ENCODE results near the gene FFAR4. TPM values are rescaled to one million over a fixed set of nuclear protein-coding genes. Genes with fewer than 3 reads are reported as not detected.
"Not testable (repeated sequence)": the region's sequence is repeated elsewhere in the genome, so short reads cannot be mapped to it uniquely, and the experiment has no call there.

The FFAR4 gene
- total RNA-seq, result not detected

DNA sequence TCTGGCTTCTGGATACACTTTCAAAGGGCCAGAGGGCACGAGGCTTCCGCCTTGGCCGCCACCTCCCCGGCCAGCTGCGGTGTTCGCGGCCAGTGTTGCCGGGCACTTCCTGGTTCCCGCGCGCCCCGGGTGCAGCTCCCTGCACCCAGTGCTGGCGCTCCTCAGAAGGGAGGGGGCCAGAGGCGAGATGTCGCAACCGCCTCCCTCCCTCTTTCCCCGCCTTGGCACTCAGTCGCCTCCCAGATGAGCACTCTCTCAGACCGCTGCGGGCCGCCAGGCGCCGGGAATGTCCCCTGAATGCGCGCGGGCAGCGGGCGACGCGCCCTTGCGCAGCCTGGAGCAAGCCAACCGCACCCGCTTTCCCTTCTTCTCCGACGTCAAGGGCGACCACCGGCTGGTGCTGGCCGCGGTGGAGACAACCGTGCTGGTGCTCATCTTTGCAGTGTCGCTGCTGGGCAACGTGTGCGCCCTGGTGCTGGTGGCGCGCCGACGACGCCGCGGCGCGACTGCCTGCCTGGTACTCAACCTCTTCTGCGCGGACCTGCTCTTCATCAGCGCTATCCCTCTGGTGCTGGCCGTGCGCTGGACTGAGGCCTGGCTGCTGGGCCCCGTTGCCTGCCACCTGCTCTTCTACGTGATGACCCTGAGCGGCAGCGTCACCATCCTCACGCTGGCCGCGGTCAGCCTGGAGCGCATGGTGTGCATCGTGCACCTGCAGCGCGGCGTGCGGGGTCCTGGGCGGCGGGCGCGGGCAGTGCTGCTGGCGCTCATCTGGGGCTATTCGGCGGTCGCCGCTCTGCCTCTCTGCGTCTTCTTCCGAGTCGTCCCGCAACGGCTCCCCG, at the start of gene FFAR4:
Gene FFAR4, plus strand, starts transcription at position 231 of the 842 bp plus-strand sequence. Its CDS starts 56 bp downstream, at position 287.
- Mint-ChIP-seq H3K9me3 (no peaks in the 10 kb centered on the region), H3K27ac (no peak within 1 kb of the TSS), H3K36me3 (no peaks in the 10 kb centered on the region), H3K27me3 (peaks cover 31 to 55% of the 10 kb centered on the region in 2 donors), H3K4me1 (ENCODE audit: low read depth in 2 of 2) (peaks cover 0 to 3% of the 10 kb centered on the region in 2 donors), H3K4me3 (no peak within 1 kb of the TSS)
- ATAC-seq (peak in 1 of 2 donors; percentile 22), DNase-seq (ENCODE audit: low spot score) (no peak)

DNA sequence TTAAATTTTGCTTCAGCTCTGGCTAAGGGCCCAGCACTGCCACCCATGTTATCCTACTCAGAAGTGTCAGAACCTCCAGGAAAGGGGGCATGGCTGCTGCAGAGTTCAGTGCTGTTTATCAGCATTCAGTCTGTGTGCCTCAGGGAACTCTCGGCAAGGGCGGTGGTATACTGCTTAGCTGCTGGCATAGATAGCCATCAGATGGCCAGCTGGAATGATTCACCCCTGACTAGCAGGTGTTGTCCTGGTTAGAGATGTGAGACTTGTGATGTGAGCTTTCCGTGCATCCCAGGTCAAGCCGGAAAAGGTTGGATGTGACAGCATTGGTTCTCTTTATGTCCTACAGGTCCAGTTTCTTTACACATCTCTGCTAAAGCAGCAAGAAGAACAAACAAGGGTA, 47.9 kb upstream of the FFAR4 start:
- H3K4me3 Mint-ChIP-seq, result no peak overlapping the region
- H3K36me3 Mint-ChIP-seq, result peaks cover 10% of the 10 kb centered on the region
- H3K4me1 Mint-ChIP-seq (ENCODE audit: low read depth in 2 of 2), result no peaks in the 10 kb centered on the region
- H3K9me3 Mint-ChIP-seq, result no peaks in the 10 kb centered on the region
- H3K27ac Mint-ChIP-seq, result no peak overlapping the region
- ATAC-seq (peak in 1 of 2 donors; percentile 38), DNase-seq (ENCODE audit: low spot score) (no peak)
- H3K27me3 Mint-ChIP-seq, result no peaks in the 10 kb centered on the region

DNA sequence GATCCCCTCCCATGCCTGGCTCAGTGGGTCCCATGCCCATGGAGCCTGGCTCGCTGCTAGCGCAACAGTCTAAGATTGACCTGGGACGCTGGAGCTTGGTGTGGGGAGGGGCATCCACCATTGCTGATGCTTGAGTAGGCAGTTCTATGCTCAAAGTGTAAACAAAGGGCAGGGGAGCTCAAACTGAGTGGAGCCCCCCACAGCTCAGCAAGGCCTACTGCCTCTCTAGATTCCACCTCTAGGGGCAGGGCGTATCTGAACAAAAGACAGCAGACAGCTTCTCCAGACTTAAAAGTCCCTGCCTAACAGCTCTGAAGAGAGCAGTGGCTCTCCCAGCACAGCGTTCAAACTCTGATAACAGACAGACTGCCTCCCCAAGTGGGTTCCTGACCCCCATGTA, 31.2 kb upstream of the FFAR4 start:
- ATAC-seq (no peak), DNase-seq (ENCODE audit: low spot score) (no peak)
- Mint-ChIP-seq H3K27me3 (peaks cover 22 to 23% of the 10 kb centered on the region in 2 donors), H3K4me3 (no peak overlapping the region), H3K27ac (no peak overlapping the region), H3K4me1 (ENCODE audit: low read depth in 2 of 2) (no peaks in the 10 kb centered on the region), H3K36me3 (no peaks in the 10 kb centered on the region), H3K9me3 (no peaks in the 10 kb centered on the region)

DNA sequence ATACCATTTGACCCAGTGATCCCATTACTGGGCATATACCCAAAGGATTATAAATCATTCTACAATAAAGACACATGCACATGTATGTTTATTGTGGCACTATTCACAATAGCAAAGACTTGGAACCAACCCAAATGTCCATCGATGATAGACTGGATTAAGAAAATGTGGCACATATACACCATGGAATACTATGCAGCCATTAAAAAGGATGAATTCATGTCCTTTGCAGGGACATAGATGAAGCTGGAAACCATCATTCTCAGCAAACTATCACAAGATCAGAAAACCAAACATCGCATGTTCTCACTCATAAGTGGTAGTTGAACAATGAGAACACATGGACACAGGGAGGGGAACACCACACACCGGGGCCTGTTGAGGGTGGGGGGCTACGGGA, 25.6 kb upstream of the FFAR4 start:
- H3K36me3 Mint-ChIP-seq, ATAC-seq: not testable (repeated sequence)

DNA sequence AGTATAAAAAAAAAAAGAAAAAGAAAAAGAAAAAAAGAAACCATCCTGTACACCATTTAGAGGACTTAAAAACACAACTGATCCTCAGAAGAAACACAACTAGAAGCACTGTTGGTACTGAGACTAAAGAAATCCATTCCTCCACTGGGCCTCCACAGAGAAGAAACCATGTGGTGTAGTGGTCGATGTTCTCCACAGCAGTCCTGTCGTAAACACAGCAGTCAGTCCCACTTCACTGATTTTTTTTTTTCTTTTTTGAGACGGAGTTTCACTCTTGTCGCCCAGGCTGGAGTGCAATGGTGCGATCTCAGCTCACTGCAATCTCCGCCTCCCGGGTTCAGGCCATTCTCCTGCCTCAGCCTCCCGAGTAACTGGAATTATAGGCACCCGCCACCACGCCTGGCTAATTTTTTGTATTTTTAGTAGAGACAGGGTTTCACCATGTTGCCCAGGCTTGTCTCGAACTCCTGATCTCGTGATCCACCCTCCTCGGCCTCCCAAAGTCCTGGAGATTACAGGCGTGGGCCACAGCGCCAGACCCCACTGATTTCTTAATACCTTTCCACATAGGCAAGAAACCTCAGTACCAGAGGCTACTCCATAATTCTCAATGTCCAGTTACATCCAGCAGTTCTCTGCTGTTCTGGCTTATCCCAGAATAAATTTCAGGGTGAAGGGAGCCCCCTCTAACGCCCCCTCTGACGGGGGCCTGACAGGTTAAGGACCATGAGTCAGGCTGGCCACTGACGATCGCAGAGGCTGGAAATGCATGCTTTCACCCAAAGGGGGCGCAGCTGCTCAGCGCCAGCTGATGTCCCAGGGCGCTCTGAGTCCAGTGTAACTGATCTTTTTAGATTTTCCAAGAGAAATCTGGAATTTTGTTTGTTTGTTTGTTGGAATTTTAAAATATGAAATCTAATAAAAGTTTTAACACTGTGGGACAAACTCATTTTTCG, 24.8 kb upstream of the FFAR4 start:
- Mint-ChIP-seq H3K27me3 (peaks cover 16 to 21% of the 10 kb centered on the region in 2 donors), H3K27ac (no peak overlapping the region), H3K36me3 (no peaks in the 10 kb centered on the region), H3K4me3 (no peak overlapping the region), H3K4me1 (ENCODE audit: low read depth in 2 of 2) (no peaks in the 10 kb centered on the region), H3K9me3 (no peaks in the 10 kb centered on the region)
- ATAC-seq (peak in 1 of 2 donors; percentile 56), DNase-seq (ENCODE audit: low spot score) (no peak)

More for the DNA sequence above, 25.6 kb upstream of the FFAR4 start:
- H3K27me3 Mint-ChIP-seq, result peaks cover 23 to 28% of the 10 kb centered on the region in 2 donors
- not testable (repeated sequence) for DNase-seq (ENCODE audit: low spot score); H3K4me1 Mint-ChIP-seq (ENCODE audit: low read depth in 2 of 2); H3K9me3 Mint-ChIP-seq; H3K27ac Mint-ChIP-seq; H3K4me3 Mint-ChIP-seq

DNA sequence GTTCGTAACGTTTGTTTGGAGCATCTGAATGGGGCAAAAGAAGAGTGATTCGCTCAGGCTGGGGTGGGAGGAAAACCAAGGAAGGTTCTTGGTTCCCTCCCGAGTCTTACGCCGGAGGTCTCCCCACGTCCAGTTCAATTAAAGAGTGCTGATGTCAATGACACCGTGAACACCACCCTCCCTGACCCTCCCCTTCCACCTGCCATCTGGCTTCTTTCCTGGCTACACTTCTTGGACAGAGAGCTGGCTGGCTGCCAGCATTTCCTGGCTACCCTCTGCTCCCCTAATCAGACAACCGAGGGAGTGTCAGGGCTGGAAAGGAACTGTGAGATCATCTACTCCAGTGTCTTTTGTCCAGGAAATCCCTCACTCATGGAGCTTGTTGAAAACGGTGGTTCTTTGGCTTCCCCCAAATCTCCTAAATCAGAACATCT, 24.1 kb upstream of the FFAR4 start:
- Mint-ChIP-seq H3K36me3 (no peaks in the 10 kb centered on the region), H3K9me3 (no peaks in the 10 kb centered on the region), H3K4me3 (no peak overlapping the region)

DNA sequence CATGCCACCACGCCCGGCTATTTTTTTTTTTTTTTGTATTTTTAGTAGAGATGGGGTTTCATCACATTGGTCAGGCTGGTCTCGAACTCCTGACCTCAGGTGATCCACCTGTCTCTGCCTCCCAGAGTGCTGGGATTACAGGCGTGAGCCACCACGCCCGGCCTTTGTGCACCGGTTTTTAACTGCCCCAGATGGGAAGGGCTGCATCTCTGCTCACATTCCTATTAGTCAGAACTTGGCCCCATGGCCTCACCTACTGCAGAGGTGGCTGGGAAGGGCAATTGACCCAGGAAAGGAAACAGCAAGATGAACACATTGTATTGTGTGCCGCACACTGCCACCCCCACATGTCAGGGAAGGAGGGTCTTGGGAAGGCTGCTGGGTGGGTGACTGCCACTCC, 19.5 kb upstream of the FFAR4 start:
- peaks cover 11 to 17% of the 10 kb centered on the region in 2 donors for H3K27me3 Mint-ChIP-seq
- not testable (repeated sequence) for ATAC-seq; DNase-seq (ENCODE audit: low spot score); H3K36me3 Mint-ChIP-seq; H3K27ac Mint-ChIP-seq; H3K9me3 Mint-ChIP-seq; H3K4me1 Mint-ChIP-seq (ENCODE audit: low read depth in 2 of 2); H3K4me3 Mint-ChIP-seq

More for the DNA sequence above, 24.1 kb upstream of the FFAR4 start:
- DNase-seq (ENCODE audit: low spot score) (no peak), ATAC-seq (no peak)
- peaks cover 17 to 20% of the 10 kb centered on the region in 2 donors for H3K27me3 Mint-ChIP-seq
- no peaks in the 10 kb centered on the region for H3K4me1 Mint-ChIP-seq (ENCODE audit: low read depth in 2 of 2)
- no peak overlapping the region for H3K27ac Mint-ChIP-seq

DNA sequence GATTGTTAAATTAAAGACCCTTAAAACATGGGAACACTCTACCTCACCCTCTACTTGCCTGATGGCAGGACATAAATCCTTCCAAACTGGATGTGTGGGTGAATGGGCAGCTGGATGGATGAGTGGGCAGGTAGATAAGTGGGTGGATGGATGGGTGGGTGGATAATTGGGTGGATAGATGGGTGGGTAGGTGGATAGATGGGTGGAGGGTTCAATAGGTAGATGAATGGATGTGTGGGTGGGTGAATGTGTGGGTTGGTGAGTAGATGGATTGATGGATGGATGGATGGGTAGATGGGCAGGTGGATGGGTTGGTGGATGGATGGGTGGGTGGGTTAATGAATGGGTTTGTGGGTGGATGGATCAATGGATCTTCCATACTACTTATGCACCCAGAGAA, 18.9 kb upstream of the FFAR4 start:
- Mint-ChIP-seq H3K27me3 (peaks cover 11 to 18% of the 10 kb centered on the region in 2 donors), H3K9me3 (no peaks in the 10 kb centered on the region), H3K36me3 (no peaks in the 10 kb centered on the region), H3K27ac (no peak overlapping the region), H3K4me3 (no peak overlapping the region), H3K4me1 (ENCODE audit: low read depth in 2 of 2) (no peaks in the 10 kb centered on the region)
- ATAC-seq, result no peak
- DNase-seq (ENCODE audit: low spot score), result no peak

DNA sequence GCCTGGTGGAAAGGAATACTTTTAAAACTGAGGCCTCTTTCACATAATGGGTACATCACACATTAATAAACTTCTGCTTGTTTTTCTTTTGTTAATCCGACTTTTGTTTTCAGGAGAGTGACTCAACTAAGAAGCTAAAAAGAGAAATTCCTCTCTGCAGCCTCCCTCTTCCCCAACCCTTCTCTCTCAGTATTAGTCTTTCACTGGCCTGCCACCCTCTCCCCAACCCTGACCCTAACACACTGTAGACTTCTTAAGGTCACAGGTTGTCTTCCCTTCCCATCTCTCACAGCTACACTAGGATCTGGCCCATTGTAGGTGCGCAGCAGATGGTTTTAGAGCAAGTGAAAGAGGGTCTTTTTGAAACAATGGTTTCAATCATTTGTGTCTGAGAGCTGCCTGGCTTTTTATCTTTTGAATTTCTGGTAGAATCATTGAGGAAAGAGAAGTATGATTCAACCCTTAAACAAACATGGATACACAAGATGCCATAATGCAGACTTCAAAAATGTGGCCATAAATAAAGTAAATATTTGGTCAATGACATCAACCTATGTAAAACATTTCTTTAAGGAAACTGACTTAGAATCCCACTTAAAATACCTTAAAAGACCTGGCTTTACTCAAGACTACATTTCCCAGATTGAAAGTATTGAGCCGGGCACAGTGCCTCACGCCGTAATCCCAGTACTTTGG, 17.9 kb upstream of the FFAR4 start:
- Mint-ChIP-seq H3K27ac (no peak overlapping the region), H3K4me1 (ENCODE audit: low read depth in 2 of 2) (no peaks in the 10 kb centered on the region), H3K4me3 (no peak overlapping the region), H3K9me3 (no peaks in the 10 kb centered on the region), H3K27me3 (peaks cover 11 to 20% of the 10 kb centered on the region in 2 donors), H3K36me3 (no peaks in the 10 kb centered on the region)
- DNase-seq (ENCODE audit: low spot score) (no peak), ATAC-seq (no peak)

DNA sequence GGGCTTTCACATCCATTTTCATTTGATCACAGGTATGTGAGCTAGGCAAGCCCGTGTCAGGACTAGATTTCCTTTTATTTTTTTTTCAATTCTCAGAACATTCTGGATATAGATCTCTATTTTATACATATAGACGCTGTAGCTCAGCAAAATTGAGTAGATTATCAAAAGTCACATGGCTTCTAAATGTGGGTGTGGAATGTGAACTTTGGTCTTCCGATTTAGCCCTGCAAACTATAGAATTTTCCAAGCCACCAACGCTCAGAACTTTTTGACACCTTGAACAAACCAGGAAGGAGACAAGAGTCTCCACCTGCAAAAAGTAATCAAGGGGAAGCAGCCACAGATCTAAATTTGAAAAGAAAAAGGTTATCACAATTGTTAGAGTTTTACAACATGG, 15.9 kb upstream of the FFAR4 start:
- no peak for DNase-seq (ENCODE audit: low spot score)
- no peaks in the 10 kb centered on the region for H3K9me3 Mint-ChIP-seq
- no peak for ATAC-seq
- H3K27ac Mint-ChIP-seq, result no peak overlapping the region
- H3K36me3 Mint-ChIP-seq, result no peaks in the 10 kb centered on the region
- no peak overlapping the region for H3K4me3 Mint-ChIP-seq
- H3K27me3 Mint-ChIP-seq, result peaks cover 15 to 16% of the 10 kb centered on the region in 2 donors
- H3K4me1 Mint-ChIP-seq (ENCODE audit: low read depth in 2 of 2), result no peaks in the 10 kb centered on the region

DNA sequence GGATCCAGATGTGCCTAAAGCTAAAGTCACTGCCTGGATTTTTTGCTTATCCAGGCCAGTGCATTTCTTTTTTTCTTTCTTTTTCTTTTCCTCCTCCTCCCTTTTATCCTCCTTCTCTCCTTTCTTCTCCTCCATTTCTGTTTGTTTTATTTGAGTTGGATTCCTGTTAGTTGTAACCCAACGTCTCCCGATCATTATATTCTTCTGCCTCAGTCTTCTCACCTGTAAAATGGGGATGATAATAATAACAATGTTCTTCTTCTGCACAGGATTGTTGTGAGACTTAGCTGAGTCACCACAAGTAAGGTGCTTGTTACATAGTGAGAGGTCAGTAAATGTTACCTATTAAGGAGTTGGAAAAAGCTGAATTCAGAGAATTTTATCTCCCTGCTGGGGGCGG, 13.7 kb upstream of the FFAR4 start:
- ATAC-seq, result no peak
- Mint-ChIP-seq H3K4me1 (ENCODE audit: low read depth in 2 of 2) (no peaks in the 10 kb centered on the region), H3K4me3 (no peak overlapping the region), H3K9me3 (no peaks in the 10 kb centered on the region), H3K27ac (no peak overlapping the region), H3K36me3 (no peaks in the 10 kb centered on the region), H3K27me3 (peaks cover 9 to 12% of the 10 kb centered on the region in 2 donors)
- no peak for DNase-seq (ENCODE audit: low spot score)

DNA sequence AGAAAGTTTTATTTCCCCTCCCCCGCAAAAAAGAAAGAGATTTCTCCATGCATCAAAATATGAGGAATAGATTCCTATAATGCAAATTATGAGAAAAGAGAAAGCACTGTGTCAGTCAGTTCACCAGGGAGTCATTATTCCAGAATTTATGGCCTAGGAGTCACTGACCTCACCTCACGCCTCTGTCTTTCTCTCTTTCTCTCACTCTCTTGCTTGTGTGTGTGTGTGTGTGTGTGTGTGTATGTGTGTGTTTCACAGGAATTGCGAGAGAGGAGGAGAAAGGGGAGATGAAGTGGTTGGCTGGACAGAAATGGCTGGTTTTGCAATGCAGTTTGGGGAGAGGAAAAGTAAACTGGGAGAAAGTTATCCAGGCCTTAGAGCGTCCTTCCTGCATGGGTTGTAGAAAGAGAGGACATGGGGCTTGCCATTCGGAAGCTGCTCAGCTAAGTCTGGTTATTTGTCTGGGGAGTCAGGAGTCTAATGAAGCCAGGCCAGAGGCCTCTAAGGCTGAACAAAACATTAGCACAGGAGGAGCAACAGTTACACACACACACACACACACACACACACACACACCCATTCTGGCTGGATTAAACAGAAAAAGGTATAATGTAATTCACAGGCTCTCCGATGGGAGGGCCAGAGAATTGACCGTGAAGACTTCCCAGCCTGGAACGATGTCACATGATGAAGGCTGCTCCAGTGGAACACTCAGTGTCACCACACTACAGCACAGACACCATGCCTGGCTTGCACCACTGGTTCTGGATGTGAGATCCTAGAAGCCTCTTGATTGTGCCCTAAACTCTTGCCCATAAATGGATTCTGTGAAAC, 12.8 kb upstream of the FFAR4 start:
- no peaks in the 10 kb centered on the region for H3K36me3 Mint-ChIP-seq
- no peak overlapping the region for H3K27ac Mint-ChIP-seq
- ATAC-seq, result peak in 1 of 2 donors; percentile 18
- peaks cover 7 to 9% of the 10 kb centered on the region in 2 donors for H3K27me3 Mint-ChIP-seq
- no peak overlapping the region for H3K4me3 Mint-ChIP-seq
- H3K9me3 Mint-ChIP-seq, result no peaks in the 10 kb centered on the region
- H3K4me1 Mint-ChIP-seq (ENCODE audit: low read depth in 2 of 2), result no peaks in the 10 kb centered on the region
- DNase-seq (ENCODE audit: low spot score), result no peak

DNA sequence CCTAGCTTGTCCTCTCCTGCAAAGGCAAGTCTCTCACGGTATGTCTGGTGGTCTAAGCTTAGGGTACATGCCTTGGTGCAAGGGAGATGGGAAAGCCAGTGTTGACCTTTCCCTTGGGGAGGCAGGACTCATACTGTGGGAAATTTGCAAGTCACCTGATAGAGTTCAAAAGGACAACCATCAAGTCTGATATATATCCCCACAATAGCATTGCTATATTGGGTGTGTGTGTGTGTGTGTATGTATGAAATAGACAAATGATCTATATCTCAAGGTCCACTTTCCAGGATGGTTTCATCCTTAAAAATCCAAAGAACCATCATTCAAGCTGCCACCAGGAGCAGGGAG, 12.2 kb upstream of the FFAR4 start:
- H3K4me1 Mint-ChIP-seq (ENCODE audit: low read depth in 2 of 2), result no peaks in the 10 kb centered on the region
- DNase-seq (ENCODE audit: low spot score), result no peak
- H3K27ac Mint-ChIP-seq, result no peak overlapping the region
- H3K9me3 Mint-ChIP-seq, result no peaks in the 10 kb centered on the region
- H3K4me3 Mint-ChIP-seq, result no peak overlapping the region
- no peak for ATAC-seq
- H3K36me3 Mint-ChIP-seq, result no peaks in the 10 kb centered on the region
- peaks cover 7 to 9% of the 10 kb centered on the region in 2 donors for H3K27me3 Mint-ChIP-seq
